Right lobe of liver (tissue), 4 donors: ENCODE data around the gene ZNF587B.

Experiments used
- POLR2A ChIP-seq: fragments of 450-650 bp; IDR thresholded peaks from one replicate; pipeline ENCODE4 v1.6.1; 2017; ENCODE audit warnings: antibody characterized with exemption, mild to moderate bottlenecking
- TF ChIP-seq, protein P1 (sequence below), 4 donors: fragments of 200-600 bp in 3 of 4; fragments of 450-650 bp in 1 of 4; IDR thresholded peaks; one replicate each; pipeline versions ENCODE4 v1.5.1 to v1.8.0; 2016 to 2022; ENCODE audit warnings: antibody characterized with exemption in 4 of 4, mild to moderate bottlenecking in 2 of 4
- donor health status: DM: no; HTN: no; CAD: no.
- donor health status: DM: no; HTN: no; CAD: no.
- donor health status: DM: no; HTN: yes; CAD: no.

DNA sequence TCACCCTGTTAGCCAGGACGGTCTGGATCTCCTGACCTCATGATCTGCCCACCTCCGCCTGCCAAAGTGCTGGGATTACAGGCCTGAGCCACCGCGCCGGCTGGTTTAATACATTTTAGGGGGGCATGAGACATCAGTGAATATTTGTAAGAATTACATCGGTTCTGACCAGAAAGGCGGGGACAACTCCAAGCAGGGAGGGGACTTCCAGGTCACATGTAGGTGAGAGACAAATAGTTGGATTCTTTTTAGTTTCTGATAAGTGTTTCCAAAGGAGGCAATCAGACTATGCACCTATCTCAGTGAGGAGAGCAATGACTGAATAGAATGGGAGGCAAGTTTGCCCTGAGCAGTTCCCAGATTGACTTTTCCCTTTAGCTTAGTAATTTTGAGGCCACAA lies 11.7 kb upstream of the ZNF587B start:
- TF ChIP-seq, protein P1, sequence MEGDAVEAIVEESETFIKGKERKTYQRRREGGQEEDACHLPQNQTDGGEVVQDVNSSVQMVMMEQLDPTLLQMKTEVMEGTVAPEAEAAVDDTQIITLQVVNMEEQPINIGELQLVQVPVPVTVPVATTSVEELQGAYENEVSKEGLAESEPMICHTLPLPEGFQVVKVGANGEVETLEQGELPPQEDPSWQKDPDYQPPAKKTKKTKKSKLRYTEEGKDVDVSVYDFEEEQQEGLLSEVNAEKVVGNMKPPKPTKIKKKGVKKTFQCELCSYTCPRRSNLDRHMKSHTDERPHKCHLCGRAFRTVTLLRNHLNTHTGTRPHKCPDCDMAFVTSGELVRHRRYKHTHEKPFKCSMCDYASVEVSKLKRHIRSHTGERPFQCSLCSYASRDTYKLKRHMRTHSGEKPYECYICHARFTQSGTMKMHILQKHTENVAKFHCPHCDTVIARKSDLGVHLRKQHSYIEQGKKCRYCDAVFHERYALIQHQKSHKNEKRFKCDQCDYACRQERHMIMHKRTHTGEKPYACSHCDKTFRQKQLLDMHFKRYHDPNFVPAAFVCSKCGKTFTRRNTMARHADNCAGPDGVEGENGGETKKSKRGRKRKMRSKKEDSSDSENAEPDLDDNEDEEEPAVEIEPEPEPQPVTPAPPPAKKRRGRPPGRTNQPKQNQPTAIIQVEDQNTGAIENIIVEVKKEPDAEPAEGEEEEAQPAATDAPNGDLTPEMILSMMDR (IDR thresholded peaks at IDR 0.05) = no peak
- no peak for TF ChIP-seq POLR2A
